GM23338 (cell line): Measurements from ENCODE around the gene GPC5. TPM values are rescaled to one million over a fixed set of nuclear protein-coding genes. Genes with fewer than 3 reads are reported as not detected.

ENCODE experiments used
- ATAC-seq: fragments of 200-7000 bp; cut with Tn5 transposase; 3 replicates; pipeline ENCODE4 v1.9.1; 2020
- DNase-seq: peaks from one replicate; pipeline ENCODE4 v3.0.0-alpha.2; 2015; ENCODE audit warnings: low spot score
- H2AFZ ChIP-seq: fragments of 200-600 bp; sonication (generic); 2 replicates; pipeline ENCODE4 v1.8.0; 2016; ENCODE audit warnings: antibody characterized with exemption, mild to moderate bottlenecking, moderate library complexity
- H3F3A ChIP-seq: fragments of 200-600 bp; sonication (generic); replicated peaks from 2 replicates; pipeline ENCODE4 v1.8.0; 2017; ENCODE audit warnings: antibody characterized with exemption, mixed run types, low read depth
- H3K27ac ChIP-seq: fragments of 200-600 bp; sonication (generic); 2 replicates; pipeline ENCODE4 v1.6.1; 2016; ENCODE audit warnings: low read depth
- H3K27me3 ChIP-seq: fragments of 200-600 bp; sonication (generic); 2 replicates; pipeline ENCODE4 v1.8.0; 2016; ENCODE audit warnings: mild to moderate bottlenecking, mixed run types, moderate library complexity; ENCODE audit not compliant: insufficient read depth
- H3K36me3 ChIP-seq: fragments of 200-600 bp; sonication (generic); 2 replicates; pipeline ENCODE4 v1.8.0; 2016; ENCODE audit warnings: mild to moderate bottlenecking; ENCODE audit not compliant: insufficient read depth
- H3K4me1 ChIP-seq: fragments of 200-600 bp; sonication (generic); 2 replicates; pipeline ENCODE4 v1.8.0; 2016; ENCODE audit warnings: mild to moderate bottlenecking, moderate library complexity; ENCODE audit not compliant: insufficient read depth
- H3K4me2 ChIP-seq: fragments of 200-600 bp; sonication (generic); 2 replicates; pipeline ENCODE4 v1.7.1; 2017; ENCODE audit warnings: mixed run types
- H3K4me3 ChIP-seq: fragments of 200-600 bp; sonication (generic); 2 replicates; pipeline ENCODE4 v1.6.1; 2016; ENCODE audit warnings: mixed run types
- H3K79me2 ChIP-seq: fragments of 200-600 bp; sonication (generic); replicated peaks from 2 replicates; pipeline ENCODE4 v1.8.0; 2017; ENCODE audit warnings: mild to moderate bottlenecking; ENCODE audit not compliant: insufficient read depth
- H3K9me2 ChIP-seq: fragments of 200-600 bp; sonication (generic); 2 replicates; pipeline ENCODE4 v1.8.0; 2017; ENCODE audit not compliant: insufficient read depth
- H4K20me1 ChIP-seq: fragments of 200-600 bp; sonication (generic); replicated peaks from 2 replicates; pipeline ENCODE4 v1.8.0; 2017; ENCODE audit warnings: mild to moderate bottlenecking; ENCODE audit not compliant: insufficient read depth
- H3K27ac Mint-ChIP-seq: 2 replicates; pipeline ENCODE4 v1.8.0; 2020; ENCODE audit warnings: inconsistent platforms, mild to moderate bottlenecking, moderate library complexity, mixed read lengths
- H3K27me3 Mint-ChIP-seq: 3 replicates; pipeline ENCODE4 v1.8.0; 2022; ENCODE audit warnings: low read depth, mild to moderate bottlenecking, moderate library complexity, mixed read lengths, inconsistent platforms; ENCODE audit not compliant: insufficient read depth, poor library complexity
- H3K36me3 Mint-ChIP-seq: 3 replicates; pipeline ENCODE4 v1.8.0; 2021; ENCODE audit warnings: low read depth, mild to moderate bottlenecking, inconsistent platforms, moderate library complexity, mixed read lengths
- H3K4me1 Mint-ChIP-seq: 3 replicates; pipeline ENCODE4 v1.8.0; 2020; ENCODE audit warnings: mild to moderate bottlenecking, inconsistent platforms, mixed read lengths
- H3K4me3 Mint-ChIP-seq: 3 replicates; pipeline ENCODE4 v1.8.0; 2021; ENCODE audit warnings: moderate library complexity, mild to moderate bottlenecking, inconsistent platforms, mixed read lengths
- H3K9me3 Mint-ChIP-seq: 3 replicates; pipeline ENCODE4 v1.8.0; 2020; ENCODE audit warnings: moderate library complexity, mild to moderate bottlenecking, inconsistent platforms, mixed read lengths
- CREB1 ChIP-seq: fragments of 250-450 bp; sonication (Bioruptor Pico); IDR thresholded peaks from 2 replicates; pipeline ENCODE4 v1.5.0; 2020; ENCODE audit warnings: low read depth, mild to moderate bottlenecking, moderate library complexity
- CTCF ChIP-seq, 2 experiments: fragments of 200-600 bp in 1 of 2; sonication (generic) in 1 of 2; conservative IDR thresholded peaks; 2 replicates each; pipeline versions ENCODE4 v1.5.1 to v1.6.1; 2016 to 2017; ENCODE audit warnings: antibody characterized with exemption in 2 of 2, low read depth in 2 of 2, mild to moderate bottlenecking in 2 of 2, moderate library complexity in 1 of 2
- EZH2 ChIP-seq: fragments of 200-600 bp; sonication (generic); IDR thresholded peaks from one replicate; pipeline ENCODE4 v1.8.0; 2017; ENCODE audit warnings: antibody characterized with exemption, mild to moderate bottlenecking, low read depth; ENCODE audit not compliant: unreplicated experiment
- EZH2phosphoT487 ChIP-seq: fragments of 200-600 bp; sonication (generic); IDR thresholded peaks from one replicate; pipeline ENCODE4 v1.8.1; 2018; ENCODE audit warnings: antibody characterized with exemption; ENCODE audit not compliant: unreplicated experiment
- JUNB ChIP-seq: IDR thresholded peaks from one replicate; pipeline ENCODE4 v1.6.1; 2016; ENCODE audit warnings: antibody characterized with exemption; ENCODE audit not compliant: unreplicated experiment
- NANOG ChIP-seq: IDR thresholded peaks from 2 replicates; pipeline ENCODE4 v1.6.1; 2016; ENCODE audit warnings: antibody characterized with exemption, borderline replicate concordance
- POLR2AphosphoS5 ChIP-seq: IDR thresholded peaks from 2 replicates; pipeline ENCODE4 v1.6.1; 2016; ENCODE audit warnings: antibody characterized with exemption, low read depth
- REST ChIP-seq: IDR thresholded peaks from one replicate; pipeline ENCODE4 v1.6.1; 2018; ENCODE audit warnings: antibody characterized with exemption; ENCODE audit not compliant: unreplicated experiment
- STAT1 ChIP-seq: IDR thresholded peaks from one replicate; pipeline ENCODE4 v1.6.1; 2016; ENCODE audit warnings: antibody characterized with exemption; ENCODE audit not compliant: unreplicated experiment
- ZNF114 ChIP-seq: fragments of 250-450 bp; sonication (Bioruptor Pico); IDR thresholded peaks from 2 replicates; pipeline ENCODE4 v1.5.0; 2020; ENCODE audit warnings: mild to moderate bottlenecking, moderate library complexity
- ZNF331 ChIP-seq: fragments of 250-450 bp; sonication (Bioruptor Pico); IDR thresholded peaks from 2 replicates; pipeline ENCODE4 v1.5.0; 2020; ENCODE audit warnings: low read depth, mild to moderate bottlenecking, moderate library complexity
- ZNF462 ChIP-seq: fragments of 250-450 bp; sonication (Bioruptor Pico); IDR thresholded peaks from 2 replicates; pipeline ENCODE4 v1.5.0; 2020; ENCODE audit warnings: mild to moderate bottlenecking, moderate library complexity
- polyA plus RNA-seq: library from polyadenylated mRNA; unstranded; fragments of >200 nt; fragmentation: Nextera tagmentation; extraction: Ambion mirVana; gene quantifications from 2 replicates; pipeline ENCODE4 v1.2.1, GENCODE V29; 2016
- total RNA-seq: library from RNA; depleted of rRNA; stranded (reverse); fragments of >200 nt; shearing (Covaris generic); gene quantifications from 2 replicates; pipeline ENCODE4 v1.2.3, GENCODE V29; 2014

GPC5 gene
- total and polyA plus RNA-seq, 2 experiments from 2014 or later, result 0.95 to 1.1 TPM

- TF ChIP-seq CTCF (conservative IDR thresholded peaks at IDR 0.05; ENCODE audit: low read depth in 2 of 2), result no peak
- TF ChIP-seq ZNF114 (CRISPR knock-in tag), result no peak
- TF ChIP-seq CREB1 (CRISPR knock-in tag), result no peak
- no peak for TF ChIP-seq ZNF331 (CRISPR knock-in tag)
- no peak for TF ChIP-seq EZH2
- no peak for TF ChIP-seq EZH2phosphoT487
Measured at GRCh38 chr13:91579320-91579719, 180.9 kb downstream of the GPC5 start (continued).

GRCh38 chr13:91580749-91581148 lies 182.3 kb downstream of the GPC5 start:
- no peaks in the 10 kb centered on the region for H3K4me1 Mint-ChIP-seq
- Histone ChIP-seq H3K79me2 (no peaks in the 10 kb centered on the region), H3K9me2 (no peaks in the 10 kb centered on the region), H3K27me3 (no peaks in the 10 kb centered on the region), H3K27ac (no peak overlapping the region), H2AFZ (no peak overlapping the region), H4K20me1 (no peaks in the 10 kb centered on the region), H3F3A (no peaks in the 10 kb centered on the region), H3K4me2 (no peak overlapping the region), H3K4me1 (no peaks in the 10 kb centered on the region), H3K4me3 (no peak overlapping the region), H3K36me3 (no peaks in the 10 kb centered on the region)
- DNase-seq (no peak), ATAC-seq (no peak)
- H3K27ac Mint-ChIP-seq, result no peak overlapping the region
- no peaks in the 10 kb centered on the region for H3K27me3 Mint-ChIP-seq
- no peaks in the 10 kb centered on the region for H3K36me3 Mint-ChIP-seq
- no peak overlapping the region for H3K4me3 Mint-ChIP-seq
- H3K9me3 Mint-ChIP-seq, result no peaks in the 10 kb centered on the region
- TF ChIP-seq ZNF462 (CRISPR knock-in tag) (no peak), POLR2AphosphoS5 (no peak), ZNF331 (CRISPR knock-in tag) (no peak), NANOG (no peak), REST (no peak), STAT1 (no peak), ZNF114 (CRISPR knock-in tag) (no peak), CTCF (conservative IDR thresholded peaks at IDR 0.05; ENCODE audit: low read depth in 2 of 2) (no peak), CREB1 (CRISPR knock-in tag) (no peak), EZH2 (no peak), JUNB (no peak)
